Thoracic aorta (tissue), 2 donors: ENCODE measurements around the gene PDE4D. TPM values are rescaled to one million over a fixed set of nuclear protein-coding genes. Genes with fewer than 3 reads are reported as not detected.

ENCODE experiments used
- ATAC-seq: fragments of 150-250 bp; one replicate; pipeline ENCODE4 v1.8.0; 2017; ENCODE audit warnings: low read depth; ENCODE audit not compliant: insufficient number of reproducible peaks, low FRiP score
- DNase-seq: peaks from one replicate; pipeline ENCODE4 v3.0.0-alpha.2; 2020; ENCODE audit warnings: low spot score
- H3K27ac ChIP-seq, 2 donors: fragments of 200-600 bp; sonication (generic); 1 replicate in 1 of 2; 2 replicates in 1 of 2; pipeline ENCODE4 v1.5.1; 2016; ENCODE audit warnings: mild to moderate bottlenecking in 2 of 2, moderate library complexity in 2 of 2
- H3K27me3 ChIP-seq: fragments of 200-600 bp; sonication (generic); replicated peaks from 2 replicates; pipeline ENCODE4 v1.6.0; 2016; ENCODE audit warnings: mild to moderate bottlenecking; ENCODE audit not compliant: insufficient read depth
- H3K36me3 ChIP-seq: fragments of 200-600 bp; sonication (generic); one replicate; pipeline ENCODE4 v1.5.1; 2016
- H3K4me1 ChIP-seq, 2 donors: fragments of 200-600 bp; sonication (generic); 1 replicate in 1 of 2; 2 replicates in 1 of 2; pipeline versions ENCODE4 v1.5.1 to v1.6.0; 2016; ENCODE audit warnings: low read depth in 2 of 2, mild to moderate bottlenecking in 1 of 2; ENCODE audit not compliant: control insufficient read depth in 1 of 2
- H3K4me3 ChIP-seq: fragments of 200-600 bp; sonication (generic); 2 replicates; pipeline ENCODE4 v1.5.1; 2016; ENCODE audit warnings: mild to moderate bottlenecking
- H3K9me3 ChIP-seq: fragments of 200-600 bp; sonication (generic); 2 replicates; pipeline ENCODE4 v1.5.1; 2016
- total RNA-seq, 2 donors: library from RNA; depleted of rRNA; stranded (reverse); fragments of >200 nt; gene quantifications; one replicate each; pipeline versions ENCODE4 v1.1.0 to v1.2.3, GENCODE V29; 2016
- TF ChIP-seq, protein P1 (sequence below): fragments of 200-600 bp; sonication (generic); IDR thresholded peaks from one replicate; pipeline ENCODE4 v1.5.1; 2019; ENCODE audit warnings: antibody characterized with exemption

Gene PDE4D
- total RNA-seq, 2 donors from 2014 or later = 34.0 to 85.8 TPM

DNA sequence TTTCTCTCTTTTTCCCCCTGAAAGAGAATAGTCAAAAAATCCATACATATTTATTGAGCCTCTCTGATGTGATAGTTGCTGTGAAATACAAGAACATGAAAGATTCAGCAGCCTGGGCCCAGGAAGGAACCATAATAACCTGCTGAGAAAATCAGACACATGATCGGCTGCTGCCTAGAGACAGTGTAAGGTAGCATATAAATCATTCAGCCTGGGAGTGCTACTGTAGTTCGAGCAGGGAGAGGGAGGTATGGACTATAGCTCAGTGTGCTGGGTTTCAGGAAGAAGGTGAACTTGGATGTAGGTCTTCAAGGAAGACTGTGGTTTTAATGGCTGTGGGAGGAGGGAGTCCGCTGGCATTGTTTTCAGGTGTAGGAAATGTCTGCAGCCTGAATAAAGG is 841.6 kb downstream of the PDE4D start:
- ATAC-seq = no peak
- H3K27me3 ChIP-seq = no peaks in the 10 kb centered on the region
- TF ChIP-seq, protein P1, sequence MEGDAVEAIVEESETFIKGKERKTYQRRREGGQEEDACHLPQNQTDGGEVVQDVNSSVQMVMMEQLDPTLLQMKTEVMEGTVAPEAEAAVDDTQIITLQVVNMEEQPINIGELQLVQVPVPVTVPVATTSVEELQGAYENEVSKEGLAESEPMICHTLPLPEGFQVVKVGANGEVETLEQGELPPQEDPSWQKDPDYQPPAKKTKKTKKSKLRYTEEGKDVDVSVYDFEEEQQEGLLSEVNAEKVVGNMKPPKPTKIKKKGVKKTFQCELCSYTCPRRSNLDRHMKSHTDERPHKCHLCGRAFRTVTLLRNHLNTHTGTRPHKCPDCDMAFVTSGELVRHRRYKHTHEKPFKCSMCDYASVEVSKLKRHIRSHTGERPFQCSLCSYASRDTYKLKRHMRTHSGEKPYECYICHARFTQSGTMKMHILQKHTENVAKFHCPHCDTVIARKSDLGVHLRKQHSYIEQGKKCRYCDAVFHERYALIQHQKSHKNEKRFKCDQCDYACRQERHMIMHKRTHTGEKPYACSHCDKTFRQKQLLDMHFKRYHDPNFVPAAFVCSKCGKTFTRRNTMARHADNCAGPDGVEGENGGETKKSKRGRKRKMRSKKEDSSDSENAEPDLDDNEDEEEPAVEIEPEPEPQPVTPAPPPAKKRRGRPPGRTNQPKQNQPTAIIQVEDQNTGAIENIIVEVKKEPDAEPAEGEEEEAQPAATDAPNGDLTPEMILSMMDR = no peak

DNA sequence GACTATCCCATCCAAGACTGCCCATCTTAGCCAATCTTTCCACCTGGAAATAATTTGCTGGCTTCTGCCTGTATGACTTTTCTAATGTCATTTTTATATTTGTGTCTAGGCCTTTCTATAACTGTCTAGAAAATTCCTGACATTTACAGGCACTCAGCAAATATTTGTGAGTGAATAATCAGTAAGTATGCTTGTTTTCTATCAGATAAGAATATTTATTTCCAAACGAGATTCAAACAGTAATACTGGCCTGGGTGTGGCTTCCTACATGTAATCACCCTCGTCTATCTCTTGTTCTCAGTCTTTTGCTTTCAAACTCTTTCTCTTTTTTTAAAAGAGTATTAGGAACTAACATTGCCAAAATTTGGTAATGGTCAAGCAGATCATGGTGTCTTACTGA is 844.4 kb downstream of the PDE4D start:
- ATAC-seq (no peak), DNase-seq (no peak)
- H3K27me3 ChIP-seq = no peaks in the 10 kb centered on the region
- TF ChIP-seq, protein P1 = no peak
- no peaks in the 10 kb centered on the region for H3K36me3 ChIP-seq
- no peak overlapping the region for H3K4me3 ChIP-seq
- no peaks in the 10 kb centered on the region for H3K4me1 ChIP-seq
- no peak overlapping the region for H3K27ac ChIP-seq
- no peaks in the 10 kb centered on the region for H3K9me3 ChIP-seq

More for the DNA sequence above, 841.6 kb downstream of the PDE4D start:
- H3K4me1 ChIP-seq = no peaks in the 10 kb centered on the region
- no peak for DNase-seq
- H3K27ac ChIP-seq = no peak overlapping the region
- no peaks in the 10 kb centered on the region for H3K9me3 ChIP-seq
- H3K4me3 ChIP-seq = no peak overlapping the region
- no peaks in the 10 kb centered on the region for H3K36me3 ChIP-seq

DNA sequence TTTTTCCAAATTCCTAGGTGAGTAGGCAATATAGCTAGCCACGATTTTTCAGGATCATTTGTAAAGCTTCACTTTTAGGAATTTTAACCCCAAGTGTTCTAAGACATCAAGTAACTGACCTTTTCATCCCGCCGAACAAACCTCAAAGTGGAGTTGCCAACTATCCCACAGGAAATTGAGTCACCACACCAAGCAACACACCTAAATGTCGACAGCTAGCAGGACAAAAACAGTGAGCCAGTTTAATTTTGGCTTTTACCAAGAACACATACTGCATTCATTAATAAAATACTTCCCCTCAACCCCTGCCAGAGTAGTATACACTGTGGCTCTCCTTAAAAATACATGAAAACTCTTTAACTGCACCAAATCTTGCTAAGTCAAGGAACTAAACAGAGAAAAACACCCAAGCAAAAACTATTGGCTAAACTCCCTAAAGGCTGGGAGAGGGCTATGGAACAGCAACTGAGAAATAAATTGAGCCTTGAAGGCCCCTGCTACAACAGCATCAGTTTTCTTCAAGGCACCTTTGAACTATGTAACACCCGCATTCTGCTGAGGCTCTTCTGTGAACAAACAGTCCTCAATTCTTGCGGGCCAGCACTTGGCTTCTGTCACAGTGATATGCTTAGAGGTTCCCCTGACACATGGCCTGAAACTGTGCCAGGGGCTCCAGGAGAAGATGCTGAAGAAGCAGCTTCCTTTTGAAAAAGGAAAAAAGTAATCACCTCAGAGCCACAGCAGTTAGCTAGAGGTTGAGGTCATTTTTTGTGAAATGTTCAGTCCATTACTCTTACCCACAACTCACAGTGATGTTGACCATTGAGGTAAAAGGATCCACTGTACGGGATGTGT is 851.1 kb downstream of the PDE4D start:
- H3K4me3 ChIP-seq = no peak overlapping the region
- no peaks in the 10 kb centered on the region for H3K36me3 ChIP-seq
- no peaks in the 10 kb centered on the region for H3K9me3 ChIP-seq
- TF ChIP-seq, protein P1 = no peak
- H3K4me1 ChIP-seq = peaks cover 10 to 33% of the 10 kb centered on the region in 2 donors
- DNase-seq (no peak), ATAC-seq (no peak)
- H3K27ac ChIP-seq = peak overlapping the region in 1 of 2 donors; percentile 29
- no peaks in the 10 kb centered on the region for H3K27me3 ChIP-seq

DNA sequence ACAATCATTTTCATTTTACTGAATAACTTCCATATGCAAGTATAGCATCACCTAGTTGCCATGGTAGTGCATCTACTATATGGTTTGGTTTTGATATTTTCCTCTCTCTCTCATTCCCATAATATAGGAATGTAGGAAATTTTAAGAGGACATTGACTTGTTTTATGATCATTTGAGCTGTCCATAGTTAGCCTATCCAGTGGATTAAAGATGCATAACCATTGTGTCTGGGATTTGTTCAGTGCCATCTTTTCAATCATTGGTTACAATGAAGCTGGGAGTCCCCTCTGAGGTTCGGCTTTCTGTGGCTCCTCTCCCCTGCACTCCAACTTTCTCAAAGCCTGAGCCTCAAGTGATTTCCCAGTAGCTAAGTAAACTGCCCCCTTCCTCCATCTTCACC is 852.2 kb downstream of the PDE4D start:
- ATAC-seq (no peak), DNase-seq (no peak)
- no peaks in the 10 kb centered on the region for H3K36me3 ChIP-seq
- no peaks in the 10 kb centered on the region for H3K27me3 ChIP-seq
- no peak overlapping the region for H3K27ac ChIP-seq
- no peak overlapping the region for H3K4me3 ChIP-seq
- H3K9me3 ChIP-seq = no peaks in the 10 kb centered on the region
- peaks cover 10 to 33% of the 10 kb centered on the region in 2 donors for H3K4me1 ChIP-seq
- TF ChIP-seq, protein P1 = no peak

DNA sequence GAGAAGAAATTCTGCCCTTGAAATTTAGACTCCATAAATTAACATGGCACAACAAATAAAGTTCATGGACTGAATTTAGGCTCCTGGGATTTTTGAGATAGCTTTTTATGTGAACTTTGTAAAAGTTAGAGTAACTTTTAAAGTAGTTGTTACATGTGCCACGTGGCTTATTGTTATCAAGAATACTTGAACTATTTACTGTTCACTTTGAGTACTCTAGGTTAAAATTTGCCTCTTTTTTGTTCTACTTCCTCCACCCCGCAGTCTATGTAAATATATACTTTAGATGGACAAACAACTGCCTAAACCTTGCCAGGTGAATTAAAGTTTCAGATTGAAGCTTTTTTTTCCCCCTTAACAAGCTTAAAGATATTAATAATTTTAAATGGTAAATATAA is 852.7 kb downstream of the PDE4D start:
- Histone ChIP-seq H3K36me3 (no peaks in the 10 kb centered on the region), H3K9me3 (no peaks in the 10 kb centered on the region), H3K4me1 (peaks cover 10 to 33% of the 10 kb centered on the region in 2 donors), H3K27me3 (no peaks in the 10 kb centered on the region), H3K27ac (no peak overlapping the region), H3K4me3 (no peak overlapping the region)
- ATAC-seq = no peak
- TF ChIP-seq, protein P1 = no peak
- DNase-seq = no peak
